K562 (cell line): ENCODE data around the gene PTPN11. TPM values are rescaled to one million over a fixed set of nuclear protein-coding genes. Genes with fewer than 3 reads are reported as not detected.

Source experiments
- ATAC-seq: fragments of 200-7000 bp; cut with Tn5 transposase; 3 replicates; pipeline ENCODE4 v1.9.1; 2020; ENCODE audit warnings: moderate library complexity
- BruUV-seq: library from RNA; stranded (reverse); fragments of 400-500 nt; replicated peaks from 2 replicates; lab custom pipeline; 2021; lab: Mats Ljungman, UMichigan
- CTCF ChIA-PET: fragments of 300-600 bp; formaldehyde crosslinking; extraction: SDS; loops from one replicate; lab custom pipeline; 2021; ENCODE audit warnings: low intra/inter-chr PET ratio; lab: Yijun Ruan, JAX
- POLR2A ChIA-PET: fragments of 300-600, 350-650 bp; sonication (Branson Sonifier 250); formaldehyde crosslinking; extraction: SDS; loops from one replicate; lab custom pipeline; 2021; ENCODE audit warnings: antibody characterized with exemption, inconsistent platforms; lab: Yijun Ruan, JAX
- DNase-seq, 4 experiments: peaks; one replicate each; pipeline versions ENCODE4 v3.0.0 to v3.0.0-alpha.2; 2011 to 2018; ENCODE audit warnings: low spot score in 3 of 4, mixed read lengths in 3 of 4; ENCODE audit errors: extremely low read depth in 1 of 4
- FAIRE-seq: peaks from 2 replicates; lab custom pipeline; 2011; peaks lifted over from hg19 to GRCh38; lab: Jason Lieb, UNC
- H2AFZ ChIP-seq: 2 replicates; pipeline ENCODE4 v1.6.0; 2011; ENCODE audit warnings: low read depth, low read length, control low read depth, inconsistent platforms
- H3K27ac ChIP-seq: fragments of 200-600 bp; 3 replicates; pipeline ENCODE4 v1.8.0; 2011; ENCODE audit warnings: low read depth, mild to moderate bottlenecking, control low read depth, inconsistent platforms, low read length, moderate library complexity, mixed read lengths; ENCODE audit errors: extremely low read depth
- H3K27me3 ChIP-seq, 2 experiments: fragments of 300-600 bp in 1 of 2; 2 replicates in 1 of 2; 3 replicates in 1 of 2; pipeline versions ENCODE4 v1.6.0 to v1.8.0; 2011; ENCODE audit warnings: inconsistent platforms in 2 of 2, low read length in 2 of 2, mild to moderate bottlenecking in 1 of 2, mixed read lengths in 1 of 2, moderate library complexity in 1 of 2; ENCODE audit not compliant: control insufficient read depth in 2 of 2, insufficient read depth in 2 of 2
- H3K36me3 ChIP-seq: fragments of 300-600 bp; 3 replicates; pipeline ENCODE4 v1.8.0; 2011; ENCODE audit warnings: mild to moderate bottlenecking, low read length, inconsistent platforms; ENCODE audit not compliant: control insufficient read depth, insufficient read depth
- H3K4me1 ChIP-seq, 2 experiments: fragments of 200-600 bp in 1 of 2; replicated peaks in 1 of 2; 2 replicates in 1 of 2; 3 replicates in 1 of 2; pipeline versions ENCODE4 v1.5.1 to v1.8.0; 2011; ENCODE audit warnings: inconsistent platforms in 2 of 2, low read length in 2 of 2, mild to moderate bottlenecking in 1 of 2, mixed read lengths in 1 of 2, moderate library complexity in 1 of 2; ENCODE audit not compliant: control insufficient read depth in 2 of 2, insufficient read depth in 2 of 2
- H3K4me2 ChIP-seq: 2 replicates; pipeline ENCODE4 v1.6.1; 2011; ENCODE audit warnings: low read length, control low read depth, inconsistent platforms, mixed read lengths; ENCODE audit not compliant: insufficient read depth
- H3K4me3 ChIP-seq: fragments of 200-600 bp; sonication (generic), shearing (Covaris generic); 2 replicates; pipeline ENCODE4 v1.5.1; 2016; ENCODE audit warnings: control low read depth, inconsistent platforms
- H3K79me2 ChIP-seq: fragments of 200-600 bp; 3 replicates; pipeline ENCODE4 v1.8.0; 2011; ENCODE audit warnings: low read length, inconsistent platforms; ENCODE audit not compliant: control insufficient read depth, insufficient read depth
- H3K9ac ChIP-seq, 2 experiments: 2 replicates each; pipeline versions ENCODE4 v1.6.0 to v1.6.1; 2011; ENCODE audit warnings: low read depth in 2 of 2, low read length in 2 of 2, control low read depth in 1 of 2, inconsistent platforms in 1 of 2, mild to moderate bottlenecking in 1 of 2, mixed read lengths in 1 of 2; ENCODE audit not compliant: insufficient read depth in 1 of 2
- H3K9me1 ChIP-seq: one replicate; pipeline ENCODE4 v1.6.0; 2011; ENCODE audit warnings: inconsistent platforms, mild to moderate bottlenecking, low read length, moderate library complexity; ENCODE audit not compliant: control insufficient read depth, insufficient read depth
- H3K9me3 ChIP-seq: replicated peaks from 2 replicates; pipeline ENCODE4 v1.5.1; 2011; ENCODE audit warnings: low read depth, low read length, inconsistent platforms; ENCODE audit not compliant: control insufficient read depth, insufficient read depth
- H4K20me1 ChIP-seq: replicated peaks from 2 replicates; pipeline ENCODE4 v1.6.1; 2011; ENCODE audit warnings: low read length, inconsistent platforms, mixed read lengths; ENCODE audit not compliant: control insufficient read depth, insufficient read depth
- CBFB ChIP-seq: sonication (generic); formaldehyde crosslinking; IDR thresholded peaks from 2 replicates; pipeline ENCODE4 v1.4.0; 2020; ENCODE audit warnings: mild to moderate bottlenecking, missing genetic modification reagents
- ETV1 ChIP-seq: fragments of 450-650 bp; conservative IDR thresholded peaks from 2 replicates; pipeline ENCODE4 v1.6.1; 2016; ENCODE audit warnings: missing genetic modification characterization, control low read depth, low read depth, missing compliant biosample characterization
- FOXJ3 ChIP-seq: sonication (generic); formaldehyde crosslinking; IDR thresholded peaks from 2 replicates; pipeline ENCODE4 v1.4.0; 2020; ENCODE audit warnings: mild to moderate bottlenecking, missing genetic modification reagents
- MCM7 ChIP-seq, 2 experiments: fragments of 450-650 bp; IDR thresholded peaks; 2 replicates each; pipeline ENCODE4 v1.6.1; 2016 to 2018
- NEUROD1 ChIP-seq: fragments of 150-350 bp; IDR thresholded peaks from 2 replicates; pipeline ENCODE4 v1.6.1; 2014; ENCODE audit warnings: borderline replicate concordance, low read length, low read depth; ENCODE audit not compliant: partially characterized antibody
- SMARCB1 ChIP-seq: IDR thresholded peaks from 2 replicates; pipeline ENCODE4 v1.6.1; 2011; ENCODE audit warnings: improper control_type of control experiment, low read depth; ENCODE audit not compliant: insufficient read length
- ZKSCAN3 ChIP-seq: fragments of 250-450 bp; sonication (Bioruptor Pico); IDR thresholded peaks from 2 replicates; pipeline ENCODE4 v1.4.0; 2020
- ZNF212 ChIP-seq: fragments of 450-650 bp; formaldehyde crosslinking; IDR thresholded peaks from 2 replicates; pipeline ENCODE4 v1.4.0; 2020; ENCODE audit warnings: mild to moderate bottlenecking
- WGBS: fragments of 100-300 bp; shearing (Covaris generic); methylation state at CpG from one replicate; pipeline ENCODE4 v1.1.6; 2016; ENCODE audit warnings: low coverage, mixed read lengths; ENCODE audit not compliant: insufficient coverage; ENCODE audit errors: missing lambda C conversion rate; 5-methylcytosine and 5-hydroxymethylcytosine counted together
- in situ Hi-C: fragments of 300-500 bp; cut with MboI; formaldehyde crosslinking; loops from 4 replicates; pipeline ENCODE4 v1.15.0; 2018; ENCODE audit warnings: inconsistent platforms, mixed read lengths
- intact Hi-C: fragments of 100-400 bp; cut with micrococcal nuclease; formaldehyde crosslinking; loops from 2 replicates; pipeline ENCODE4 v1.14.2; 2022
- polyA plus RNA-seq, 8 experiments: library from polyadenylated mRNA; depleted of rRNA in 4 of 8; stranded (reverse) in 5 of 8; unstranded in 3 of 8; fragments of >200 nt; fragmentation: Nextera tagmentation in 2 of 8; fragmentation: Illumina TruSeq in 1 of 8; extraction: Ambion mirVana in 2 of 8; extraction: Trizol in 1 of 8; gene quantifications; 2 replicates each; pipeline versions ENCODE4 v1.2.1 to v1.2.3, GENCODE V29; 2011 to 2014; ENCODE audit warnings: inconsistent platforms in 1 of 8, missing spikeins in 1 of 8
- total RNA-seq, 7 experiments: library from RNA; depleted of rRNA in 6 of 7; stranded (reverse); fragments of >200 nt in 6 of 7; fragmentation: Illumina TruSeq in 2 of 7; extraction: Trizol in 2 of 7; gene quantifications; 2 replicates each; pipeline versions ENCODE4 v1.2.1 to v1.2.3, GENCODE V29; 2011 to 2021; ENCODE audit warnings: low replicate concordance in 1 of 7
- TF ChIP-seq, protein P1 (sequence below), 2 experiments: IDR thresholded peaks; 2 replicates each; pipeline ENCODE4 v1.6.1; 2012; ENCODE audit warnings: improper control_type of control experiment in 2 of 2, low read depth in 2 of 2, low read length in 2 of 2, borderline replicate concordance in 1 of 2

Gene PTPN11
- total and polyA plus RNA-seq, 9 of the 15 experiments (the other 6 are each of a cell fraction or from before 2014, with no cell fraction given): 22.5 to 126 (median 79.7) TPM

DNA sequence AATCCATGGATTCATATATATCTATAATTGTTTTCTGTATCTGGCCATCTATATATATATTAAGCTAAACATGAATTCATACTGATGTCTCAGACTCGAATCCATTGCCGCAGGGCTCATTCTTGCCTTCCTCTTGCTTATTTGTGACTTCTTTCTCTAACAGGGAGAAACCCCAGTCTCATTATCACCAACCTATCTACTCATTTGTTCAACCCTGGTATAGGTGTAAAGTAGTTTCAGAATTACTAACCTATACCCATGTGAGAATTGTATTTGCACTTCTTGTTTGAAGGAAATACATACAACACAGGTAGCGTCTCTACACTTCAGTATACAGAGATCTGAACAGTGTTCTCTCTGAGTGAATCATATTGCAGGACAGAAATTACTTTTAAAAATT lies 77.7 kb downstream of the PTPN11 start (continued):
- TF ChIP-seq SMARCB1 (no peak), ZNF212 (CRISPR knock-in tag) (no peak), CBFB (no peak), MCM7 (IDR thresholded peaks at IDR 0.05) (no peak), ZKSCAN3 (no peak), NEUROD1 (no peak), FOXJ3 (no peak)
- TF ChIP-seq, protein P1, sequence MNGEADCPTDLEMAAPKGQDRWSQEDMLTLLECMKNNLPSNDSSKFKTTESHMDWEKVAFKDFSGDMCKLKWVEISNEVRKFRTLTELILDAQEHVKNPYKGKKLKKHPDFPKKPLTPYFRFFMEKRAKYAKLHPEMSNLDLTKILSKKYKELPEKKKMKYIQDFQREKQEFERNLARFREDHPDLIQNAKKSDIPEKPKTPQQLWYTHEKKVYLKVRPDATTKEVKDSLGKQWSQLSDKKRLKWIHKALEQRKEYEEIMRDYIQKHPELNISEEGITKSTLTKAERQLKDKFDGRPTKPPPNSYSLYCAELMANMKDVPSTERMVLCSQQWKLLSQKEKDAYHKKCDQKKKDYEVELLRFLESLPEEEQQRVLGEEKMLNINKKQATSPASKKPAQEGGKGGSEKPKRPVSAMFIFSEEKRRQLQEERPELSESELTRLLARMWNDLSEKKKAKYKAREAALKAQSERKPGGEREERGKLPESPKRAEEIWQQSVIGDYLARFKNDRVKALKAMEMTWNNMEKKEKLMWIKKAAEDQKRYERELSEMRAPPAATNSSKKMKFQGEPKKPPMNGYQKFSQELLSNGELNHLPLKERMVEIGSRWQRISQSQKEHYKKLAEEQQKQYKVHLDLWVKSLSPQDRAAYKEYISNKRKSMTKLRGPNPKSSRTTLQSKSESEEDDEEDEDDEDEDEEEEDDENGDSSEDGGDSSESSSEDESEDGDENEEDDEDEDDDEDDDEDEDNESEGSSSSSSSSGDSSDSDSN (IDR thresholded peaks at IDR 0.05; ENCODE audit: borderline replicate concordance in 1 of 2, low read depth in 2 of 2, low read length in 2 of 2): no peak

DNA sequence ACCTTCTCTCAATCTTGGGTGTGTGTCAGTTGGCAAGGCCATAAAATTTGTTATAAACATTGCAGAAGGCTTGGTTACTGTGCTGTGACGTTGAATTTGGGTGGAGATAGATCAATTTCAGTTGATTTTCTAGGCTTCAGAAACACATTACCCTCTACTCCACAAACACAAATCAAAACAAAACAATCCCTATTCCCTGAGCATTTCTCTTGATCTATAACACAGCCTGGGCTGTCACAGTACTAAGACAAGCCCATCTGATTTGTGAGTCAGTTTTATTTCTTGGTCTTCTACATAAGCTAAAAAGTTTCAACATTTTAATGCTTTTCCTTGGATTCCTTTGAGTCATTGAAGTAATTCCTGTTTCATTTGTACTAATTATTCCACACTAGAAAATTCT lies 79.8 kb downstream of the PTPN11 start:
- FAIRE-seq (no peak), ATAC-seq (no peak), DNase-seq (no peak)
- no peak overlapping the region for H3K4me2 ChIP-seq
- no peak overlapping the region for H3K4me3 ChIP-seq
- no peaks in the 10 kb centered on the region for H3K9me3 ChIP-seq
- no peaks in the 10 kb centered on the region for H3K9me1 ChIP-seq
- peaks cover 66% of the 10 kb centered on the region for H3K36me3 ChIP-seq
- no peak overlapping the region for H3K9ac ChIP-seq
- 86% methylated on average over 1 of the region's 1 CpG for WGBS
- H3K27me3 ChIP-seq: no peaks in the 10 kb centered on the region
- in situ Hi-C loops (no loop called here), intact Hi-C loops (no loop called here)
- ChIA-PET POLR2A (no interaction called here), CTCF (no interaction called here)
- no peaks in the 10 kb centered on the region for H3K4me1 ChIP-seq
- H2AFZ ChIP-seq: no peak overlapping the region
- BruUV-seq: no TSS peak
- no peaks in the 10 kb centered on the region for H4K20me1 ChIP-seq
- no peak overlapping the region for H3K27ac ChIP-seq
- H3K79me2 ChIP-seq: no peaks in the 10 kb centered on the region
- TF ChIP-seq ETV1 (tag): no peak
